Measurements from ENCODE around the gene TUBA4B. TPM values are rescaled to one million over a fixed set of nuclear protein-coding genes. Genes with fewer than 3 reads are reported as not detected.
"Not testable (repeated sequence)": the region's sequence is repeated elsewhere in the genome, so short reads cannot be mapped to it uniquely, and the experiment has no call there.

The TUBA4B gene
- total RNA-seq, 2 experiments from 2014 or later: not detected

GRCh38 chr2:219312683-219313263 lies 59.7 kb downstream of the TUBA4B start:
- CTCF ChIA-PET: interaction anchor here (1.5 kb wide), 1 partner anchor 18 kb away, joined by 5 read pairs; no protein-coding TSS in a partner anchor
- POLR2A ChIA-PET: not testable (repeated sequence)

DNA sequence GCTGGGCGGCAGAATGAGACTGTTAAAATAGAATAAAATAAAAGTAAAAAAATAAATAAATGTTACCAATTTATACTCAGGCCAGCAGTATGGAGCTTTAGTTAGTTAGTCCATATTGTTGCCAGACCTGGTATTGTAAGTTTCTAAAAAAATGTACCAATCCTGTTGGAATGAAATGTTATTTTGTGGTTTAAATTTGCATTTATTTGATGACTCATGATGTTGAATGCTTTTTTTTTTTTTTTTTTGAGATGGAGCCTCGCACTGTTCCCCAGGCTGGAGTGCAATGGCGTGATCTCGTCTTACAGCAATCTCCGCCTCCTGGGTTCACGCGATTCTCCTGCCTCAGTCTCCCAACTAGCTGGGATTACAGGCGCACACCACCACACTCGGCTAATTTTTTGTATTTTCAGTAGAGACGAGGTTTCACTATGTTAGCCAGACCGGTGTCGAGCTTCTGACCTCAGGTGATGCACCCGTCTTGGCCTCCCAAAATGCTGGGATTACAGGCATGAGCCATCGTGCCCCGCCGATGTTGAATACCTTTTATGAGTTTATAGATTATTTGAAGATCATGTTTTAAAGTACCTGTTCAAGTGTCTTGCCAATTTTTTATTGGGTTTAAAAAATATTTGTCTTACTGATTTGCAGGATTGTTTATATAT lies 61.9 kb downstream of the TUBA4B start:
- POLR2A ChIA-PET: no interaction called here
- CTCF ChIA-PET: interaction anchor here (0.7 to 1.3 kb wide), 3 partner anchors 18 to 357 kb away, joined by 3 to 4 read pairs (median 3); no protein-coding TSS in a partner anchor

Other genes starting within 250 kb of the TUBA4B start
- gene CFAP65, start 211.7 kb upstream of the TUBA4B start, total RNA-seq: not detected
- not detected for gene IHH, start 192.3 kb upstream of the TUBA4B start, total RNA-seq
- 10 to 100 TPM; 20.0 to 20.9 TPM for gene NHEJ1, start 92.4 kb upstream of the TUBA4B start, total RNA-seq
- 1 to 10 TPM; 1.8 to 2.9 TPM for gene SLC23A3, start 83.2 kb upstream of the TUBA4B start, total RNA-seq
- gene CNPPD1, start 76.3 kb upstream of the TUBA4B start, total RNA-seq: 10 to 100 TPM; 53.8 to 58.2 TPM
- gene RETREG2, start 75.0 kb upstream of the TUBA4B start, total RNA-seq: 10 to 100 TPM; 68.3 to 69.1 TPM
- 10 to 100 TPM; 29.3 to 33.3 TPM for gene ZFAND2B, start 46.5 kb upstream of the TUBA4B start, total RNA-seq
- gene ABCB6, start 34.3 kb upstream of the TUBA4B start, total RNA-seq: 10 to 100 TPM; 20.8 to 25.6 TPM
- 10 to 100 TPM; 55.9 to 57.4 TPM for gene ATG9A, start 23.6 kb upstream of the TUBA4B start, total RNA-seq
- 100 to 1,000 TPM; 109 TPM for gene ANKZF1, start 23.4 kb upstream of the TUBA4B start, total RNA-seq
- gene GLB1L, start 7.8 kb upstream of the TUBA4B start, total RNA-seq: 1 to 10 TPM; 3.8 to 4.2 TPM
- 10 to 100 TPM; 34.4 to 35.8 TPM for gene STK16, start 7.8 kb upstream of the TUBA4B start, total RNA-seq
- gene TUBA4A, start 675 bp downstream of the TUBA4B start, total RNA-seq: 100 to 1,000 TPM; 221 TPM
- gene DNAJB2, start 26.1 kb downstream of the TUBA4B start, total RNA-seq: 10 to 100 TPM; 50.2 to 53.5 TPM
- under 1 TPM; 0.04 to 0.42 TPM for gene PTPRN, start 56.2 kb downstream of the TUBA4B start, total RNA-seq
- gene RESP18, start 79.5 kb downstream of the TUBA4B start, total RNA-seq: not detected
- gene DNPEP, start 134.7 kb downstream of the TUBA4B start, total RNA-seq: 100 to 1,000 TPM; 110 to 115 TPM
- not detected for gene DES, start 165.1 kb downstream of the TUBA4B start, total RNA-seq
- gene SPEG, start 181.6 kb downstream of the TUBA4B start, total RNA-seq: under 1 TPM; 0.78 to 0.95 TPM
- gene GMPPA, start 245.6 kb downstream of the TUBA4B start, total RNA-seq: 10 to 100 TPM; 37.5 to 40.5 TPM

All from activated CD8-positive, alpha-beta memory T cell treated with anti-CD3 and anti-CD28 coated beads for 36 hours (primary cell).